BLaER1 (cell line): ENCODE data around the gene CSNK1A1.
"Not testable (repeated sequence)": the region's sequence is repeated elsewhere in the genome, so short reads cannot be mapped to it uniquely, and the experiment has no call there.

ENCODE experiments used
- H3K27ac ChIP-seq: shearing (Covaris generic); formaldehyde crosslinking; 2 replicates; pipeline ENCODE4 v1.8.1; 2022
- H3K27me3 ChIP-seq: shearing (Covaris generic); formaldehyde crosslinking; 2 replicates; pipeline ENCODE4 v1.8.1; 2022
- H3K36me3 ChIP-seq: shearing (Covaris generic); formaldehyde crosslinking; 2 replicates; pipeline ENCODE4 v1.8.1; 2022
- H3K4me1 ChIP-seq: shearing (Covaris generic); formaldehyde crosslinking; 2 replicates; pipeline ENCODE4 v1.8.1; 2022
- H3K4me2 ChIP-seq: shearing (Covaris generic); formaldehyde crosslinking; 2 replicates; pipeline ENCODE4 v1.8.1; 2022
- H3K4me3 ChIP-seq: shearing (Covaris generic); formaldehyde crosslinking; 2 replicates; pipeline ENCODE4 v1.8.1; 2022
- H3K9ac ChIP-seq: shearing (Covaris generic); formaldehyde crosslinking; 2 replicates; pipeline ENCODE4 v1.8.1; 2022
- H3K9me3 ChIP-seq: shearing (Covaris generic); formaldehyde crosslinking; 2 replicates; pipeline ENCODE4 v1.8.1; 2022
- H4K20me1 ChIP-seq: shearing (Covaris generic); formaldehyde crosslinking; 2 replicates; pipeline ENCODE4 v1.8.1; 2022
- Cebpa-rat ChIP-seq: shearing (Covaris generic); IDR thresholded peaks from 2 replicates; pipeline ENCODE4 v1.8.1; 2022

The CSNK1A1 gene

DNA sequence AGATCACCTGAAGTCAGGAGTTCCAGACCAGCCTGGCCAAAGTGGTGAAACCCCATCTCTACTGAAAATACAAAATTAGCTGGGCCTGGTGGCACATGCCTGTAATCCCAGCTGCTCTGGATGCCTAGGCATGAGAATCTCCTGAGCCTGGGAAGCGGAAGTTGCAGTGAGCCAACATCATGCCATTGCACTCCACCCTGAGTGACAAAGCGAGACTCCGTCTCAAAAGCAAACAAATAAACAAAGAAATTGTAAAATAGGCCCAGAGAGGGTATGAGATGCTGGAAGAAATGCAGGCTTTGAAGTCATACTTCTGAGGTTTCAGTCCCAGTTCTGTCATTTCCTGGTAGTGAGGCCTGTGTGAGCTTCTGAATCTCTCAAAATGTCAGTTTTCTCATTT lies 24.8 kb upstream of the CSNK1A1 start:
- H3K9ac ChIP-seq: no peak overlapping the region
- H3K27me3 ChIP-seq: peaks cover 25% of the 10 kb centered on the region
- H3K9me3 ChIP-seq: peaks cover 4% of the 10 kb centered on the region; the same call in 1 of the 2 replicates
- no peaks in the 10 kb centered on the region for H3K36me3 ChIP-seq
- H3K27ac ChIP-seq: no peak overlapping the region
- H3K4me1 ChIP-seq: no peaks in the 10 kb centered on the region
- no peaks in the 10 kb centered on the region; the same call in 1 of the 2 replicates for H4K20me1 ChIP-seq
- no peak overlapping the region for H3K4me3 ChIP-seq
- no peak for TF ChIP-seq Cebpa-rat
- no peak overlapping the region for H3K4me2 ChIP-seq

DNA sequence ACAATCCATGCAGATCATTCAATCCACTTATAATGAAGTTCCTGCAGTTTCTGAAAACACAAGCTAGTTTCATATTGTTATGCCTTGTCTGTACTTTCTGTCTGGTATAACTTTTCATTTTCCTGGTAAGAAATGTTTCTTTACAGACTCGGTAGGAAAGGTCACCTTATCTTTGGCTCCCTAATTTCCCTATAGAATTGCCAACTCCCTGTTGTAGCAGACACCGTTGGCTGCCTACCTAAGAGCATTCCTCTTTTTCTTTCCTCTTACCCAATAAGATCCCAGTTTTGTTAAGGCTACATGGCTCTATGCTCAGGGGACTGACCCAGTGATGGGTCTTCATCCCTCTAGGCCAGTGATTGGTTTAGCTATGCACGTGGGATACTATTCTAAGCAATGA lies 23.9 kb upstream of the CSNK1A1 start:
- Histone ChIP-seq H3K9ac (no peak overlapping the region), H3K9me3 (no peaks in the 10 kb centered on the region), H3K4me3 (no peak overlapping the region), H3K4me2 (no peak overlapping the region), H3K36me3 (no peaks in the 10 kb centered on the region), H4K20me1 (no peaks in the 10 kb centered on the region), H3K27ac (no peak overlapping the region), H3K27me3 (peaks cover 16% of the 10 kb centered on the region), H3K4me1 (no peaks in the 10 kb centered on the region)
- TF ChIP-seq Cebpa-rat: no peak

DNA sequence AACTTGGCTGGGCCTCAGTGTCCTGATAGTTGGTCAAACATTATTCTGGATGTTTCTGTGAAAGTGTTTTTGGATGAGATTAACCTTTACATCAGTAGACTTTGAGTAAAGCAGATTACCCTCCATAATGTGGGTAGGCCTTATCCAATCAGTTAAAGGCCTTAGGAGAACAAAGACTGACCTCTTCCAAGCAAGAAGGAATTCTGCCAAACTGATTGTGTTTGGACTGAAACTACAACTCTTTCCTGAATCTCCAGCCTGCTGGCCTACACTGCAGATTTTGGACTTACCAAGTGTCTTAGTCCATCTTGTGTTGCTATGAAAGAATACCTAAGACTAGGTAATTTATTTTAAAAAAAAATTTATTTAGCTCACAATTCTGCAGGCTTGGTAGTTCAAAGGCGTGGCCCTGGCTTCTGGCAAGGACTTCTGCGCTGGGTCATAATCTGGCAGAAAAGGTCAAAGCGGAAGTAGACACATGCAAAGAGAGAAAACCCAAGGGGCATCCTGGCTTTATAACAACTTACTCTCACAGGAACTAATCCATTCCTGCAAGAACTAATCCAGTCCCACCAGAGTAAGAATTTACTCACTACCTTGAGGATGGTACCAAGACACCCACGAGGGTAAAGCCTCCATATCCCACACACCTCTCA lies 21.5 kb upstream of the CSNK1A1 start:
- H3K4me1 ChIP-seq: no peaks in the 10 kb centered on the region
- H3K27me3 ChIP-seq: 0 out of 2 replicates have a peak, but pooled peaks cover 1% of the 10 kb centered on the region
- no peak overlapping the region for H3K9ac ChIP-seq
- no peaks in the 10 kb centered on the region for H4K20me1 ChIP-seq
- H3K27ac ChIP-seq: no peak overlapping the region
- no peak overlapping the region for H3K4me3 ChIP-seq
- no peaks in the 10 kb centered on the region for H3K36me3 ChIP-seq
- no peaks in the 10 kb centered on the region for H3K9me3 ChIP-seq
- no peak for TF ChIP-seq Cebpa-rat
- H3K4me2 ChIP-seq: no peak overlapping the region

DNA sequence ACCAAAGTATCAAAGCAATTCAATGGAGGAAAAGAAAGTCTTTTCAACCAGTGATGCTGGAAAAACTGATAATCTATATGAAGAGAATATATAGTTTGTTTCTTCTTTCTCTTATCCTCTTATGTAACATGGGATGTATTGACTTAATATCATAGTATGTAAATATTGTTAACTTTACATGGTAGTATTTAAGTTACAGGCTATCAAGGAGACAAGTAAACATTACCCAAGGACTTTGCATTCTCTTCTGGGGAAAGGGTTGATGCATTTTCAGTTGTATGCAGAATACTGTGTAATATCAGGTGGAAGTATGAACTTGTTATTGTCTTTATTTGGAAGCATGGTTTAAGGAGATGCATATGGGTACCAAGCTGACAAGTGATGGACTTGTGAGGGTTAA lies 20.9 kb upstream of the CSNK1A1 start:
- H3K9ac ChIP-seq: no peak overlapping the region
- H3K36me3 ChIP-seq: no peaks in the 10 kb centered on the region
- H3K4me2 ChIP-seq: no peak overlapping the region
- H4K20me1 ChIP-seq: no peaks in the 10 kb centered on the region
- TF ChIP-seq Cebpa-rat: no peak
- H3K4me1 ChIP-seq: no peaks in the 10 kb centered on the region
- H3K9me3 ChIP-seq: no peaks in the 10 kb centered on the region
- no peak overlapping the region for H3K4me3 ChIP-seq
- no peaks in the 10 kb centered on the region for H3K27me3 ChIP-seq
- H3K27ac ChIP-seq: no peak overlapping the region

DNA sequence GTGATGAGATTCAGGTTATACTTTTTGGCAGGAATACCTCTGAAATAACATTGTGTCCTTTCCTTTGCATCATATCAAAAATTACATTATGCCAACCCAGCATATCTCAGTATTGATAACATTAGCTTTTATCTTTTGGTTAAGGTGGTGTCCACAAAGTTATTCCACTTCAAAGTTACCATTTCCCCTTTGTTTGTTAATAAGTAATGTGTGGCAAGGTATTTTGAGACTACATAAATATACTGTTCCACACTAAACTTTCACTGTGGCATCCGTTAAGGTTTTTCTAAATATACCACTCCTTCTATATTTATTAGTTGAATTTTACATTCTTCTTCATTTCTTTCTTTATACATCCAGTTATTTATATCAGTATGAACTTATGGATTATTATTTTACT lies 16.0 kb upstream of the CSNK1A1 start:
- Histone ChIP-seq H3K4me1 (peaks cover 4% of the 10 kb centered on the region), H3K27me3 (no peaks in the 10 kb centered on the region), H3K36me3 (no peaks in the 10 kb centered on the region), H3K9ac (no peak overlapping the region), H3K4me2 (no peak overlapping the region), H4K20me1 (no peaks in the 10 kb centered on the region), H3K4me3 (no peak overlapping the region), H3K9me3 (no peaks in the 10 kb centered on the region), H3K27ac (no peak overlapping the region)
- no peak for TF ChIP-seq Cebpa-rat

DNA sequence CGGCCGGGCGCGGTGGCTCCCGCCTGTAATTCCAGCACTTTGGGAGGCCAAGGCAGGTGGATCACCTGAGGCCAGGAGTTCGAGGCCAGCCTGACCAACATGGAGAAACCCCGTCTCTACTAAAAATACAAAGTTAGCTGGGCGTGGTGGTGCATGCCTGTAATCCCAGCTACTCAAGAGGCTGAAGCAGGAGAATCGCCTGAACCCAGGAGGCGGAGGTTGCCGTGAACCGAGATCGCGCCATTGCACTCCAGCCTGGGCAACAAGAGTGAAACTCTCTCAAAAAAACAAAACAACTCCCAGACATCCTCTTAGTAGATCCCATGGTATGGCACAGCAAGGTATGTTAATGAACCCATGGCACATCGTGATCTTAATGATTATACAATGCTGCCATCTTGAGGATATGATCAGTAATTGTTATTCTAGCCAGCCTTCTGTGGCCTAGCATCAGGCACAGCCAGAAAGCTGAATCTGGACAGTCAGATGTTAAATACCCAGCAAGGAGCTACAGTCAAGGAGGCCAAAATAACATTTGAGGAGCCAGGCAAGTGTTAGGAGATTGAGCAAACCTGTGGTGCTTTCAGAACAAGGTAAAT lies 13.4 kb upstream of the CSNK1A1 start:
- H3K9me3 ChIP-seq, H3K27ac ChIP-seq, H3K9ac ChIP-seq, H4K20me1 ChIP-seq, H3K4me2 ChIP-seq, H3K4me3 ChIP-seq, H3K36me3 ChIP-seq, H3K27me3 ChIP-seq: not testable (repeated sequence)
- peaks cover 14% of the 10 kb centered on the region for H3K4me1 ChIP-seq

DNA sequence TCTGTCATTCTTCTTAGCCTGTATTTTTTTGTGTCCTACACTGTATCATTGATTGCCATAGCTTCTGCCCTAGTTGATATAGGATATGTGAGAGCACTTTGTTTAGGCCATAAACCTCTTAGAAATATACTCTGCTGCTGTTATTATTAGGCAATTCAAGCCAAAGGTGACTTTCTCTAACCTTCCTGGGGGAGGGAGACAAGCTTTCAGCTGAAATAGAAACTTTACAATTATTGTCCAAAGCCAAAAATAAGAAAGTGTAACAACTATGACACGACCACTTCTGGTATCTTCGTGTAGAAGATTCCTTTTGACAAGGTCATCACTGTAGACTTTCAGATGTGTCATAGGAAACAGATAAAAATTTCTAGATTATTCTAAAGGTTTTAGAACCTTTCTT lies 12.2 kb upstream of the CSNK1A1 start:
- peaks cover 14% of the 10 kb centered on the region for H3K4me1 ChIP-seq
- TF ChIP-seq Cebpa-rat: no peak
- H3K27me3 ChIP-seq: no peaks in the 10 kb centered on the region
- no peaks in the 10 kb centered on the region for H3K9me3 ChIP-seq
- no peaks in the 10 kb centered on the region for H4K20me1 ChIP-seq
- H3K4me2 ChIP-seq: no peak overlapping the region
- no peaks in the 10 kb centered on the region for H3K36me3 ChIP-seq
- no peak overlapping the region for H3K27ac ChIP-seq
- H3K4me3 ChIP-seq: no peak overlapping the region
- H3K9ac ChIP-seq: no peak overlapping the region

DNA sequence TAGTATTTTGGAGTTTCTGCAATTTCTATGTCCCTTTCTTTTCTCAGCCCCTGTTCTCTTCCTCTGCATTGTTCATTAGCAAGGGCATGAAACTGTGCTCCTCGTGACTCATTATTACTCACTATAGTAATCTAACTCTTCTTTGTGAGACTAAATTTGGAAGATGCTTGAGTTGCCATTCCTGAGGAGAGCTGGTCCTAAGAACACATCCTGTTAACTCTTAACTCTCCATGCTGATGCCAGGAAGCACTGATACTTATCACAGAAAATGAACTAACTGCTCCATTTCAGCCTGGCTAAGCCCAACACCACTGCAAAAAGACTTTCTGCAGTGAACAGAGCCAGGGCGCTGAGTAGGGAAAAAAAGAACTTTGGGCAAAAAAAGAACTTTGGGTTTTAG lies 10.6 kb upstream of the CSNK1A1 start:
- Histone ChIP-seq H3K27ac (no peak overlapping the region), H3K4me3 (no peak overlapping the region), H3K4me2 (peak overlapping the region; percentile 36; the same call in 1 of the 2 replicates), H3K27me3 (no peaks in the 10 kb centered on the region), H3K4me1 (peaks cover 14% of the 10 kb centered on the region), H3K9me3 (no peaks in the 10 kb centered on the region), H3K9ac (0 out of 2 replicates have a peak overlapping the region, but pooled peaks have one; percentile 17), H3K36me3 (no peaks in the 10 kb centered on the region), H4K20me1 (no peaks in the 10 kb centered on the region)
- no peak for TF ChIP-seq Cebpa-rat

DNA sequence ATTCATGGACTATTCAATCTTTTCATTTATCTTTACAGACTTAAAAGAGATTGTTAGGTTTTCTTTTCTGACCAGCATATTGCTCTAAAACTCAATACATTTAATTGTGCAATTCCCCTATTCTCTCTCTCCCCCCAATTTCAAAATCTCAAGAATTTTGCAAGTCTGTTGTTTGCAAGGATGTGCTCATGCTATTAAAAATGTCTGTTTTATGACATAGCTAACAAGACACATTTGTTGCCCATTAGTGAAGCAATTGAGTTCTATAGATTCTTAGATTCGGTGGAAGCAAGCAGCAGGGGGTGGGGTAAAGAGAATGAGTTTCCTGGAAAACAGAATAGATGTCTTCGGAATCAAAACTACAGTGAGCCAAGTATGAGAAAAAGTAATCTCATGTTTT lies 8.5 kb upstream of the CSNK1A1 start:
- Histone ChIP-seq H3K4me1 (peaks cover 14% of the 10 kb centered on the region), H3K36me3 (no peaks in the 10 kb centered on the region), H3K4me3 (no peak overlapping the region), H3K9ac (no peak overlapping the region), H4K20me1 (no peaks in the 10 kb centered on the region), H3K4me2 (no peak overlapping the region), H3K9me3 (no peaks in the 10 kb centered on the region), H3K27me3 (no peaks in the 10 kb centered on the region), H3K27ac (no peak overlapping the region)
- no peak for TF ChIP-seq Cebpa-rat

DNA sequence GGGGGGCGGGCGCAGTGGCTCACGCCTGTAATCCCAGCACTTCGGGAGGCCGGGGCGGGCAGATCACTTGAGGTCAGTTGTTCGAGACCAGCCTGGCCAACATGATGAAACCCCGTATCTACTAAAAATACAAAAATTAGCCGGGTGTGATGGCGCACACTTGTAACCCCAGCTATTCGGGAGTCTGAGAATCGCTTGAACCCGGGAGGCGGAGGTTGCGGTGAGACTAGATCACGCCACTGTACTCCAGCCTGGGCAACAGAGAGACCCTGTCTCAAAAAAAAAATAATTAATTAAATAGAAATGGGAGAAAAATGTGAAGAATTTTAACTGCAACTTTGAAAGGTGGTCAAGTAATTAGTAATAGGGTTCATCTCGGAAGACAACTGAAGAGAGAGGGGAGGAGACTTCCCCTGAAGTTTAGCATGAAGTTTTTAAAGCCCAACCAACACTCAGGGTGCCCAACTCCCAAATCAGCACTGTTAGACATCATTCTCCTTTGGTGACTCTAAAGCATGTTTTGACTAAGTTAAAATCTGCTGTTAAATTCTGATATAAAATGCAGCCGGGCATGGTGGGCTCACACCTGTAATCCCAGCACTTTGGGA lies 1.4 kb upstream of the CSNK1A1 start:
- no peak overlapping the region for H3K9ac ChIP-seq
- H4K20me1 ChIP-seq: peaks cover 26% of the 10 kb centered on the region
- H3K9me3 ChIP-seq: no peaks in the 10 kb centered on the region
- peaks cover 22% of the 10 kb centered on the region for H3K36me3 ChIP-seq
- no peaks in the 10 kb centered on the region for H3K27me3 ChIP-seq
- peak overlapping the region; percentile 90 for H3K4me2 ChIP-seq
- no peak overlapping the region for H3K4me3 ChIP-seq
- H3K27ac ChIP-seq: no peak overlapping the region
- no peak for TF ChIP-seq Cebpa-rat
- H3K4me1 ChIP-seq: peaks cover 33% of the 10 kb centered on the region
